Smooth muscle cell (in vitro differentiated cells): ENCODE measurements around the gene ZSCAN20. TPM values are rescaled to one million over a fixed set of nuclear protein-coding genes. Genes with fewer than 3 reads are reported as not detected.

Experiments
- DNase-seq: peaks from one replicate; lab custom pipeline; 2025; ENCODE audit not compliant: unreplicated experiment; lab: John Stamatoyannopoulos, UW
- H2AFZ ChIP-seq: fragments of 200-600 bp; sonication (generic); 2 replicates; pipeline ENCODE4 v1.6.0; 2016; ENCODE audit warnings: antibody characterized with exemption, low read depth, mild to moderate bottlenecking
- H3F3A ChIP-seq: fragments of 200-600 bp; sonication (generic); 2 replicates; pipeline ENCODE4 v1.6.0; 2017; ENCODE audit warnings: antibody characterized with exemption, low read depth
- H3K27ac ChIP-seq: fragments of 200-600 bp; sonication (generic); 2 replicates; pipeline ENCODE4 v1.5.1; 2016; ENCODE audit warnings: low read depth, mild to moderate bottlenecking
- H3K27me3 ChIP-seq: fragments of 200-600 bp; sonication (generic); 2 replicates; pipeline ENCODE4 v1.6.1; 2016; ENCODE audit warnings: low read depth, mild to moderate bottlenecking
- H3K36me3 ChIP-seq: fragments of 200-600 bp; sonication (generic); 2 replicates; pipeline ENCODE4 v1.5.1; 2016; ENCODE audit warnings: low read depth
- H3K4me1 ChIP-seq: fragments of 200-600 bp; sonication (generic); 2 replicates; pipeline ENCODE4 v1.5.1; 2016; ENCODE audit warnings: low read depth
- H3K4me2 ChIP-seq: fragments of 200-600 bp; sonication (generic); 2 replicates; pipeline ENCODE4 v1.6.0; 2016; ENCODE audit warnings: mild to moderate bottlenecking
- H3K4me3 ChIP-seq: fragments of 200-600 bp; sonication (generic); 2 replicates; pipeline ENCODE4 v1.5.1; 2016; ENCODE audit warnings: mild to moderate bottlenecking
- H3K79me2 ChIP-seq: fragments of 200-600 bp; sonication (generic); 2 replicates; pipeline ENCODE4 v1.6.0; 2016; ENCODE audit warnings: low read depth, mild to moderate bottlenecking
- H3K9ac ChIP-seq: fragments of 200-600 bp; sonication (generic); 2 replicates; pipeline ENCODE4 v1.6.0; 2016; ENCODE audit warnings: low read depth
- H3K9me3 ChIP-seq: fragments of 200-600 bp; sonication (generic); replicated peaks from 2 replicates; pipeline ENCODE4 v1.5.1; 2016; ENCODE audit warnings: low read depth
- H4K20me1 ChIP-seq: fragments of 200-600 bp; sonication (generic); 2 replicates; pipeline ENCODE4 v1.6.0; 2016; ENCODE audit warnings: low read depth
- WGBS: methylation state at CpG from one replicate; pipeline ENCODE4 v1.1.7; 2016; ENCODE audit warnings: low lambda C conversion rate; 5-methylcytosine and 5-hydroxymethylcytosine counted together
- polyA plus RNA-seq: library from polyadenylated mRNA; unstranded; fragments of >200 nt; fragmentation: Nextera tagmentation; extraction: Ambion mirVana; gene quantifications from 2 replicates; pipeline ENCODE4 v1.2.1, GENCODE V29; 2016
- total RNA-seq: library from RNA; depleted of rRNA; stranded (reverse); fragments of >200 nt; gene quantifications from 2 replicates; pipeline ENCODE4 v1.2.3, GENCODE V29; 2014
- TF ChIP-seq, protein P1 (sequence below): fragments of 200-600 bp; sonication (generic); IDR thresholded peaks from 2 replicates; pipeline ENCODE4 v1.5.1; 2017; ENCODE audit warnings: borderline replicate concordance, mild to moderate bottlenecking, antibody characterized with exemption; ENCODE audit not compliant: insufficient read depth, poor library complexity, severe bottlenecking

Gene ZSCAN20
- total and polyA plus RNA-seq, 2 experiments from 2014 or later = 2.3 to 3.8 TPM

DNA sequence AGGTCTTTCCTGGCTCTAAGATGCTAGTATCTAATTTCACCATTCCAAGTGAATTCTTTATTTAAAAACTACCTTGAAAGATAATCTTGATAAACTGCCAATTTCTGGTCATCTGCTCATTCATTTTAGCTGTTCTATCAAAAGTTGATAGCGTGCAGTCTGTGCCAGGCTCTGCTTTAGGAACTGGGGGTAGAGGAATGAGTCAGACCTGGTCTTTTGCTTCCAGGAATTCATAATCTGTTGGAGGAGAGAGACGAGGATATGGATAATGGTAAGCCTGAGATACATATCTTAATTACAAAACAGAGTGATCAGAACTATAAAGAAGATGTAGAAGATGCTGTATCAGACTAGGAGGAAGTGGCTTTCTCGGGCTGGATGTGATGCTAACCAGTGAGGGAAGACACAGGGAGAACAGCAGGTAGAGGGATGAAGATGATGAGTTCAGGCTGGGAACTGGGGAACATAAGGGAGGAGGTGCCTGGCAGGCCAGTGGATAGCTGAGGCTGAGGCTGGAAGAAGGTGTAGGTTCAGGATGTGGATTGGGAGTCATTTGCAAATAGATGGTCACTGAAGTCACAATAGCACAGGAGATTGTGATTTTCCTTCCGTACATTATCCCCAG lies 29.3 kb upstream of the ZSCAN20 start:
- DNase-seq = no peak
- Histone ChIP-seq H3K27me3 (no peaks in the 10 kb centered on the region), H3K9me3 (no peaks in the 10 kb centered on the region), H3K79me2 (no peaks in the 10 kb centered on the region), H3K4me3 (no peak overlapping the region), H3K4me2 (peak overlapping the region; percentile 33), H3K27ac (no peak overlapping the region), H4K20me1 (no peaks in the 10 kb centered on the region), H2AFZ (no peak overlapping the region), H3K9ac (no peak overlapping the region), H3K36me3 (no peaks in the 10 kb centered on the region), H3F3A (peaks cover 9% of the 10 kb centered on the region), H3K4me1 (no peaks in the 10 kb centered on the region)
- 37% methylated on average over 4 of the region's 4 CpGs for WGBS
- TF ChIP-seq, protein P1, sequence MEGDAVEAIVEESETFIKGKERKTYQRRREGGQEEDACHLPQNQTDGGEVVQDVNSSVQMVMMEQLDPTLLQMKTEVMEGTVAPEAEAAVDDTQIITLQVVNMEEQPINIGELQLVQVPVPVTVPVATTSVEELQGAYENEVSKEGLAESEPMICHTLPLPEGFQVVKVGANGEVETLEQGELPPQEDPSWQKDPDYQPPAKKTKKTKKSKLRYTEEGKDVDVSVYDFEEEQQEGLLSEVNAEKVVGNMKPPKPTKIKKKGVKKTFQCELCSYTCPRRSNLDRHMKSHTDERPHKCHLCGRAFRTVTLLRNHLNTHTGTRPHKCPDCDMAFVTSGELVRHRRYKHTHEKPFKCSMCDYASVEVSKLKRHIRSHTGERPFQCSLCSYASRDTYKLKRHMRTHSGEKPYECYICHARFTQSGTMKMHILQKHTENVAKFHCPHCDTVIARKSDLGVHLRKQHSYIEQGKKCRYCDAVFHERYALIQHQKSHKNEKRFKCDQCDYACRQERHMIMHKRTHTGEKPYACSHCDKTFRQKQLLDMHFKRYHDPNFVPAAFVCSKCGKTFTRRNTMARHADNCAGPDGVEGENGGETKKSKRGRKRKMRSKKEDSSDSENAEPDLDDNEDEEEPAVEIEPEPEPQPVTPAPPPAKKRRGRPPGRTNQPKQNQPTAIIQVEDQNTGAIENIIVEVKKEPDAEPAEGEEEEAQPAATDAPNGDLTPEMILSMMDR = no peak

GRCh38 chr1:33443705-33444180 lies 28.7 kb upstream of the ZSCAN20 start:
- peak overlapping the region; percentile 33 for H3K4me2 ChIP-seq
- peaks cover 2% of the 10 kb centered on the region for H3K27me3 ChIP-seq
- peaks cover 9% of the 10 kb centered on the region for H3F3A ChIP-seq
- H3K36me3 ChIP-seq = no peaks in the 10 kb centered on the region
- no peaks in the 10 kb centered on the region for H3K4me1 ChIP-seq
- no peak overlapping the region for H3K27ac ChIP-seq
- no peaks in the 10 kb centered on the region for H4K20me1 ChIP-seq
- DNase-seq = no peak
- H3K9ac ChIP-seq = no peak overlapping the region
- H2AFZ ChIP-seq = no peak overlapping the region
- WGBS = 23% methylated on average over 6 of the region's 6 CpGs
- no peaks in the 10 kb centered on the region for H3K79me2 ChIP-seq
- no peaks in the 10 kb centered on the region for H3K9me3 ChIP-seq
- TF ChIP-seq, protein P1 = no peak
- H3K4me3 ChIP-seq = no peak overlapping the region

DNA sequence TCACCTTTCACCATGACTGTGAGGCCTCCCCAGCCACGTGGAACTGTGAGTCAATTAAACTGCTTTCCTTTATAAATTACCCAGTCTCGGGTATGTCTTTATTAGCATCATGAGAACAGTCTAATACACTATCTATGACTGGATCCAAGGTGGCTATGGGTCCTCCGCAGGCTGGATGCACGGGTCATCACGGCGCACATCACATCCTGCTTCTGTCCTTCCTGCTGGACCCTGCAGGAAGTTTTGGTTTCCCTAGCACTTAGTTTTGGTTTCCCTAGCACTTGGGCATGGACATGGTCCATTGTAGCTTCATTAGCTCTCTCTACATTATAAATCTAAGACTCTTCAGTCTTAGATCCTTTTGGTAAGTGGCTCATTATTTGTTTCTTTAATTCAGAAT lies 27.3 kb upstream of the ZSCAN20 start:
- Histone ChIP-seq H3K9ac (no peak overlapping the region), H3K9me3 (no peaks in the 10 kb centered on the region), H3K79me2 (no peaks in the 10 kb centered on the region), H2AFZ (no peak overlapping the region), H3K27me3 (peaks cover 10% of the 10 kb centered on the region), H3F3A (peaks cover 9% of the 10 kb centered on the region), H3K4me1 (no peaks in the 10 kb centered on the region), H3K4me2 (no peak overlapping the region), H4K20me1 (no peaks in the 10 kb centered on the region), H3K27ac (no peak overlapping the region), H3K4me3 (no peak overlapping the region), H3K36me3 (no peaks in the 10 kb centered on the region)
- WGBS = 95% methylated on average over 6 of the region's 6 CpGs
- DNase-seq = no peak
- TF ChIP-seq, protein P1 = no peak

- Histone ChIP-seq H4K20me1 (no peaks in the 10 kb centered on the region), H3K9me3 (no peaks in the 10 kb centered on the region), H3K27ac (no peak overlapping the region), H3K4me1 (no peaks in the 10 kb centered on the region), H2AFZ (no peak overlapping the region), H3K4me3 (no peak overlapping the region), H3K9ac (no peak overlapping the region), H3K4me2 (no peak overlapping the region), H3K27me3 (peaks cover 10% of the 10 kb centered on the region), H3K79me2 (no peaks in the 10 kb centered on the region), H3K36me3 (no peaks in the 10 kb centered on the region), H3F3A (peaks cover 9% of the 10 kb centered on the region)
- TF ChIP-seq, protein P1 = no peak
- 91% methylated on average over 3 of the region's 3 CpGs for WGBS
- DNase-seq = no peak
Observed at GRCh38 chr1:33446590-33446989, 25.9 kb upstream of the ZSCAN20 start.
